WTC11 (cell line): ENCODE measurements around the gene KCNIP4. TPM values are rescaled to one million over a fixed set of nuclear protein-coding genes. Genes with fewer than 3 reads are reported as not detected.

Experiments
- ATAC-seq: fragments of 200-7000 bp; cut with Tn5 transposase; 2 replicates; pipeline ENCODE4 v1.10.0; 2021; ENCODE audit warnings: mild to moderate bottlenecking, moderate library complexity
- CTCF ChIA-PET: fragments of 300-600 bp; sonication (Branson Sonifier 250); formaldehyde crosslinking; loops from one replicate; lab custom pipeline; 2021; ENCODE audit warnings: antibody characterized with exemption; lab: Charles Lee
- POLR2A ChIA-PET: fragments of 350-600 bp; sonication (Branson Sonifier 250); formaldehyde crosslinking; loops from one replicate; lab custom pipeline; 2021; ENCODE audit warnings: antibody characterized with exemption; lab: Charles Lee
- DNase-seq: peaks from one replicate; pipeline ENCODE4 v3.0.0; 2021; ENCODE audit warnings: low spot score
- H3K27ac Mint-ChIP-seq: 2 replicates; pipeline ENCODE4 v1.8.0; 2021; ENCODE audit warnings: mixed read lengths
- H3K27me3 Mint-ChIP-seq: 2 replicates; pipeline ENCODE4 v1.8.0; 2021; ENCODE audit warnings: low read depth, mild to moderate bottlenecking, moderate library complexity, mixed read lengths
- H3K36me3 Mint-ChIP-seq: 2 replicates; pipeline ENCODE4 v1.8.0; 2021; ENCODE audit warnings: mixed read lengths
- H3K4me1 Mint-ChIP-seq: 2 replicates; pipeline ENCODE4 v1.8.0; 2022; ENCODE audit warnings: mixed read lengths
- H3K4me3 Mint-ChIP-seq: 2 replicates; pipeline ENCODE4 v1.8.0; 2021; ENCODE audit warnings: mild to moderate bottlenecking, moderate library complexity, mixed read lengths
- H3K9me3 Mint-ChIP-seq: 2 replicates; pipeline ENCODE4 v1.8.0; 2021; ENCODE audit warnings: mixed read lengths
- ERG ChIP-seq: fragments of 250-450 bp; sonication (Bioruptor Pico); IDR thresholded peaks from 2 replicates; pipeline ENCODE4 v1.8.0; 2021; ENCODE audit warnings: mild to moderate bottlenecking
- HMGA2 ChIP-seq: fragments of 250-450 bp; sonication (Bioruptor Pico); IDR thresholded peaks from 2 replicates; pipeline ENCODE4 v1.4.0; 2021; ENCODE audit warnings: mild to moderate bottlenecking, moderate library complexity
- PREB ChIP-seq: sonication (generic); formaldehyde crosslinking; IDR thresholded peaks from 2 replicates; pipeline ENCODE4 v1.8.1; 2022; ENCODE audit warnings: mild to moderate bottlenecking, missing genetic modification reagents, moderate library complexity, borderline replicate concordance
- SP1 ChIP-seq: sonication (generic); formaldehyde crosslinking; conservative IDR thresholded peaks from 2 replicates; pipeline ENCODE4 v1.8.1; 2022; ENCODE audit warnings: missing genetic modification reagents
- STAT6 ChIP-seq: sonication (generic); formaldehyde crosslinking; conservative IDR thresholded peaks from 2 replicates; pipeline ENCODE4 v1.8.1; 2023; ENCODE audit warnings: mild to moderate bottlenecking, low read depth, missing genetic modification reagents, moderate library complexity
- microRNA-seq: library from miRNA; unstranded; fragments of <30 nt; microRNA quantifications from one replicate; pipeline ENCODE4 v1.2.0, GENCODE V29; 2022; ENCODE audit warnings: borderline number of aligned reads
- total RNA-seq: library from RNA; stranded (reverse); gene quantifications from 3 replicates; pipeline ENCODE4 v1.2.3, GENCODE V29; 2021

KCNIP4 gene
- total RNA-seq, 1 experiment from 2014 or later: not detected

GRCh38 chr4:20679951-20680350, 1268.6 kb downstream of the KCNIP4 start:
- peaks cover 31% of the 10 kb centered on the region for H3K4me1 Mint-ChIP-seq
- ATAC-seq: no peak
- DNase-seq: no peak
- H3K4me3 Mint-ChIP-seq: no peak overlapping the region
- H3K27me3 Mint-ChIP-seq: no peaks in the 10 kb centered on the region
- CTCF ChIA-PET: no interaction called here
- peaks cover 18% of the 10 kb centered on the region for H3K9me3 Mint-ChIP-seq
- no peak overlapping the region for H3K27ac Mint-ChIP-seq
- peaks cover 10% of the 10 kb centered on the region for H3K36me3 Mint-ChIP-seq
- POLR2A ChIA-PET: no interaction called here
- TF ChIP-seq ERG (CRISPR knock-in tag) (no peak), PREB (CRISPR knock-in tag) (no peak), SP1 (CRISPR knock-in tag) (no peak), STAT6 (CRISPR knock-in tag) (no peak), HMGA2 (CRISPR knock-in tag) (no peak)

Small RNA genes lying within 50 kb of the gene (microRNA-seq; reads per million reads assigned to microRNA genes)
- gene MIR7978: not detected
